Measurements from ENCODE around the gene TSPYL2.

DNA sequence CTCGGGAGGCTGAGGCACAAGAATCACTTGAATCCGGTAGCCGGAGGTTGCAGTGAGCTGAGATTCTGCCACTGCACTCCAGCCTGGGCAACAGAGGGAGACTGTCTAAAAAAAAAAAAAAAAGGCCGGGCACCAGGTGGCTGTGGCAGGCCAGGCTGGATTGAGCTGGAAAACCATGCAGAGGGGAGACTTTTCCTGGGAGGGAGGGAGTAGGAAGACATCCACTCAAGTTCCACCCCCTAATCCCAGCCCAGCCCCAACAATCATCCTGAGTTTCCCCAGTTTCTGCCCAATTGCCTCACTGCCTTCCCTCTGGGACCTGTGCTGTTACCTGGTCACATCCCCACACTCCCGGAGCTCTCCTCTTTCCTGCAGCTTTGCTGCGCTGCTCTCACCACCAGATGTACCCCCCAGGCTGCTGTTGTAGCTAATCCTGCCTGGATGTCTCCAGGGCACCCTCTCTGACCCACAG lies 9.0 kb upstream of the TSPYL2 start:
- TF ChIP-seq, protein P1, sequence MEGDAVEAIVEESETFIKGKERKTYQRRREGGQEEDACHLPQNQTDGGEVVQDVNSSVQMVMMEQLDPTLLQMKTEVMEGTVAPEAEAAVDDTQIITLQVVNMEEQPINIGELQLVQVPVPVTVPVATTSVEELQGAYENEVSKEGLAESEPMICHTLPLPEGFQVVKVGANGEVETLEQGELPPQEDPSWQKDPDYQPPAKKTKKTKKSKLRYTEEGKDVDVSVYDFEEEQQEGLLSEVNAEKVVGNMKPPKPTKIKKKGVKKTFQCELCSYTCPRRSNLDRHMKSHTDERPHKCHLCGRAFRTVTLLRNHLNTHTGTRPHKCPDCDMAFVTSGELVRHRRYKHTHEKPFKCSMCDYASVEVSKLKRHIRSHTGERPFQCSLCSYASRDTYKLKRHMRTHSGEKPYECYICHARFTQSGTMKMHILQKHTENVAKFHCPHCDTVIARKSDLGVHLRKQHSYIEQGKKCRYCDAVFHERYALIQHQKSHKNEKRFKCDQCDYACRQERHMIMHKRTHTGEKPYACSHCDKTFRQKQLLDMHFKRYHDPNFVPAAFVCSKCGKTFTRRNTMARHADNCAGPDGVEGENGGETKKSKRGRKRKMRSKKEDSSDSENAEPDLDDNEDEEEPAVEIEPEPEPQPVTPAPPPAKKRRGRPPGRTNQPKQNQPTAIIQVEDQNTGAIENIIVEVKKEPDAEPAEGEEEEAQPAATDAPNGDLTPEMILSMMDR (IDR thresholded peaks at IDR 0.05; ENCODE audit: poor library complexity): no peak
- no peak for TF ChIP-seq EZH2 (IDR thresholded peaks at IDR 0.05; ENCODE audit: borderline replicate concordance)
- TF ChIP-seq EZH2phosphoT487 (IDR thresholded peaks at IDR 0.05; ENCODE audit: low read depth, severe bottlenecking, unreplicated experiment): no peak

Measured in hepatocyte (in vitro differentiated cells).